ENCODE data around the gene CMPK1.

GRCh38 chr1:47410068-47410455 is 76.5 kb downstream of the CMPK1 start:
- TF ChIP-seq EP300 (IDR thresholded peaks at IDR 0.05; ENCODE audit: borderline replicate concordance in 1 of 2, low read depth in 2 of 2, low read length in 2 of 2) = no peak
- TF ChIP-seq USF2 (IDR thresholded peaks at IDR 0.05; ENCODE audit: low read length) = no peak
- TF ChIP-seq CTCF (IDR thresholded peaks at IDR 0.05; ENCODE audit: control extremely low read depth in 1 of 3, insufficient read depth in 1 of 3, low read depth in 1 of 3, low read length in 3 of 3) = no peak
- no peak for TF ChIP-seq POLR2A (IDR thresholded peaks at IDR 0.05; ENCODE audit: control extremely low read depth in 1 of 2, low read depth in 2 of 2, low read length in 2 of 2)
- TF ChIP-seq HDAC2 (IDR thresholded peaks at IDR 0.05; ENCODE audit: borderline replicate concordance in 1 of 2, low read depth in 2 of 2, low read length in 2 of 2) = no peak
- no peak for TF ChIP-seq TAF1 (IDR thresholded peaks at IDR 0.05; ENCODE audit: low read depth, low read length)
- TF ChIP-seq, protein P1, sequence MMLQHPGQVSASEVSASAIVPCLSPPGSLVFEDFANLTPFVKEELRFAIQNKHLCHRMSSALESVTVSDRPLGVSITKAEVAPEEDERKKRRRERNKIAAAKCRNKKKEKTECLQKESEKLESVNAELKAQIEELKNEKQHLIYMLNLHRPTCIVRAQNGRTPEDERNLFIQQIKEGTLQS (IDR thresholded peaks at IDR 0.05; ENCODE audit: insufficient read depth, low read depth, low read length) = no peak
